HG03521 (cell line): ENCODE measurements around the gene CPVL.
"Not testable (repeated sequence)": the region's sequence is repeated elsewhere in the genome, so short reads cannot be mapped to it uniquely, and the experiment has no call there.

Experiments
- ATAC-seq: cut with Tn5 transposase; IDR thresholded peaks from one replicate; pipeline ENCODE4 v1.9.1; 2021; ENCODE audit warnings: mild to moderate bottlenecking, moderate library complexity; ENCODE audit not compliant: unreplicated experiment

CPVL gene

DNA sequence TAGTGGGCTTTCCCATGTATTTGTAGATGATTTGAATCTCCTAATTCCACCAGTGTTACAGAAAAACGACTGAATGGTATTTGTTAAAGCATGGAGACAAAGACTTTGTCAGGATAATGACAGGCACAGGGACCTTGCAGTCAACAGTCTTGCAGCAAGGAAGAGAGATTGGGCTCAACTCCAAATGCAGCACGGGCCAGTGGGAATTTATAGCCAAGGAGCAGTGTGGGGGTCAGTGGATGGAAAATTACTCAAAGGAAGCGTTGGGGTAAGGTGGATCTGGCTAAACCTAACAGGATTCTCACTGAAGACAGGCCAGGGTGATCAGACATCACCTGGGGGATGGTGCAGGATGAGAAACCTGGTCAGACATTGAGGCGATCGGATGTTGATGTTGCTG lies 24.3 kb downstream of the CPVL start:
- no peak for ATAC-seq

DNA sequence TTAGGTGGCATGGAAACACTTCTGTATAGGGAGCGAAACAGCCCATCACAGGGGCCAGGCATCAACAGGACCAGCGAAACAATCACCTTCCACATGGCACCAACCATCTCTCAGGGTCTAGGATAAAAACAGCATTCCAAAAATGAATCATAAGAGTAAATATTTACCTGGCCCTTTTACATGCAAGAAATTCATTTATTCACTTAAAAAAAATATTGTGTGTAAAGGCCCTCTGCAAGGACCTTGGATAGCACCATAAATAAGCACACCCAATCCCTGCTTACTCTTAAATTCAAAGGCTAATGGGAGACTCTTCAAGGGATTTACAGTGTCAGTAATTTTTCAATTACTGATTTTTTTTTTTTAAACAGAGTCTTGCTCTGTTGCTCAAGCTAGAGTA lies 25.4 kb downstream of the CPVL start:
- no peak for ATAC-seq

DNA sequence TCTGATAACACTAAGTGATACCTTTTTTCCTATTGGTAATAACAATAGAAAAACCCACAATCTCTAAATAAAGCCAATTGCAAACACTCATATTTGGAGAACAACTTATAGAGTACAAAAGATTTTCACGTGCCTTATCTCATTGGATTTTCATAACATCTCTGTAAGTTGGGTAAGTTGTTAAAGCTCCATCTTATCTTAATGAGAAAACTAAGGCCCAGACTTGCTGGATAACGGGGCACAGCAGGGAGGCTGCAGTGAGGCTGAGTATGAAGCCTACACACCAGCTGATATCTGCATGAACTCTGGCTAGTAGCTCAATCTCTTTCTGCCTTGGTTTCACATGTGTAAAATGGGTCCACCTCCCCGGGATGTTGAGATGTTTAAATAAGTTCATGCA lies 26.8 kb downstream of the CPVL start:
- ATAC-seq = no peak

GRCh38 chr7:29116361-29117200 lies 29.8 kb downstream of the CPVL start:
- ATAC-seq = no peak

DNA sequence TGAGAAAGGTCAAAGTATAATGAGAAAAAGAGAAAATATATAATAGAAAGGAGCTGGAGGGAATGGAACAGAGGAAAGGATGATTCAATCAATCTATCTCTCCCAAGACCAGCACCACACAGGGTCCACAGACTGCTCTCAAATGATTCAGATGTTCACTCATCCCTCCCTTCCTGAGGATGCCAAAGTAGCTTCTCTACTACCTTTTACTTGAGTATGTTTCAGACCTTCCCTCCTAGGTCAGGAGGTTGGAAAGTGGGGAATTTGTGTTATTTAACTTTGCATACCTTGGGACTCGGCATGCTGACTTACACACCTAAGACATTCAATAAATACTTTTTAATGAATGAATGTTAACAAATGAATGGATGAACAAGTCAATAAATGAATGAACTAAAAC lies 30.6 kb downstream of the CPVL start:
- no peak for ATAC-seq

GRCh38 chr7:29115130-29115687 lies 31.1 kb downstream of the CPVL start:
- no peak for ATAC-seq

GRCh38 chr7:29114266-29114665 lies 32.1 kb downstream of the CPVL start:
- ATAC-seq = not testable (repeated sequence)

DNA sequence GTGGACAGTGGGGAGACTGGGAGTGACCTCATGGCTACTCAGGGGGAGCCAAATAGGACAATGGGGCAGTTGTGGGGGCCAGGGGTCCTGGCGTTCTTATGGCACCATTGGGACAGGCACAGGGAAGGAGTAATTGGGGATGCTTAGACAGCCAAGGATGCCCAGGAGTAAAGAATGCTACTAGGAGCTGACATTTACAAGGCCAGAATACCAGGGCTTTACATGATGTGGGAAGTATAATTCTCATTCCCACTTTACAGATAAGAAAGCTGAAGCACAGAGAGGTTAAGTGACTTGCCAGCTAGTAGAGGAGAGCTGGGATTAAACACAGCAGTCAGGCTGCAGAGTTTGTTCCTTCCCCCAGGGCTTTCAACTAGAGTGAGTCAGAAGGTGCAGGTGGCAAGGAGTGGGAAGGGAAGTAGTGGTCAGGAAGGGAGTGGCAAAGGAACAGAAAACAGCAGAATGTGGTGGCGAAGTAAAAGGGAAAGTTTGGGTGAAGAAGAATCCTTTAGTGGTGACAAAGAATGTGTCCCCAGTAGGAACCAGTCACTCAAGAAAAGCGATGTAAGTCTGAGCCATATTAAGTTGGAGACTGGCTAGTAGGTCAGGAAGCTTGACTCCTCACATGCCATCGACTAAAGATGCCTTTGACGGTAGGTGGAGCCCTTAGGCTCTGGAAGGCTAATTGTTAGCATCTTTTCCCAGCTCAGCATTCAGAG lies 32.8 kb downstream of the CPVL start:
- no peak for ATAC-seq

DNA sequence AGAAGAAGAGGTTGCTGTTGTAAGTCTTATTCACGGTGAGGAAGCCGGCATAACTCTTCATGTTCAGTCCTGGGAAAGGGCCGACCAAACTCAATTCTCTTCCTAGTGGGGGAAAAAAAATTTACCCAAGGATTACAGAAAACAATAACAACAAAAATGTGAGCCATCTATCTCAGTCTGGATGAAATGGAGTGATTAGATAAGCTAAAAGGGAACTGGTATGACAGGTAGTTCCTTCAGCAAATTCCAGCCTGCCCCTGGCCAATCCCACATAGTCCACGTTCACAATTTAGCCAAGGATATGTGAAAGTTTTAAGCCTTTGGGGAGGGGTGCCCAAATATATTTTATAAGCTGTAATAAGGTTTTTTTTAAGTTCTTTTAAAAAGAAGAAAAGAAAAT lies 33.6 kb downstream of the CPVL start:
- no peak for ATAC-seq

- ATAC-seq = no peak
Observed at GRCh38 chr7:29109899-29110298, 36.4 kb downstream of the CPVL start.

GRCh38 chr7:29109358-29109757 lies 37.0 kb downstream of the CPVL start:
- no peak for ATAC-seq

- no peak for ATAC-seq
Observed at GRCh38 chr7:29107056-29107455, 39.3 kb downstream of the CPVL start.

- ATAC-seq = no peak
Observed at GRCh38 chr7:29106669-29106988, 39.7 kb downstream of the CPVL start.

- peak; percentile 46 for ATAC-seq
Observed at GRCh38 chr7:29105752-29106668, 40.3 kb downstream of the CPVL start.

GRCh38 chr7:29105191-29105590 lies 41.1 kb downstream of the CPVL start:
- ATAC-seq = no peak

DNA sequence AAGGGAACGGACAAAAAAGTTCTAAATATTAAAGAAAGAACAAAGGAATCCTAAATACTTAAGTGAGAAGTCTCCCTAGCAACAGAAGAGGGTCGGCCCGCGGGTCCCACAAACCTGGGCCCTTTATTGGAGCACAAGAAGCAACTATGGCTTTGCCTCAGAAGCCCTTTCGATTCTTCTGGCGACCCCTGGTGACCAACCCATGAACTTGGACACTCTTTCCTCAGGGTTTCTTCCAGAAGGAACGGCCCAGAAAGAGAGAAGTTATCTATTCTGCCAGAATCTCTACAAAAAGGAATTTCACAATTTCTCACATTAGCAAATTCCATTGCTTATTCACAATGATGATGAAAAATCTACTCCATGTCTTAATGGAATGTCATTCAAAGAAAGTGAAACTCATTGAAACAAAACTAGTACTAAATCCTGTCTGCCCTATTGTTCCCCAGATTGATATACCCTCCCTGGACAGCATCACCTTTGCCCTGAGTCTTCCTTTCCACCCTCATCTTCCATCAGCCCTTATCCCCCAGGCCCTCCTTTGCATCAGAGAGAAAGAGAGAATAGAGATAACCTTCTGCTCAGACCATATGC lies 43.7 kb downstream of the CPVL start:
- no peak for ATAC-seq

- ATAC-seq = no peak
Observed at GRCh38 chr7:29100924-29101323, 45.4 kb downstream of the CPVL start.

DNA sequence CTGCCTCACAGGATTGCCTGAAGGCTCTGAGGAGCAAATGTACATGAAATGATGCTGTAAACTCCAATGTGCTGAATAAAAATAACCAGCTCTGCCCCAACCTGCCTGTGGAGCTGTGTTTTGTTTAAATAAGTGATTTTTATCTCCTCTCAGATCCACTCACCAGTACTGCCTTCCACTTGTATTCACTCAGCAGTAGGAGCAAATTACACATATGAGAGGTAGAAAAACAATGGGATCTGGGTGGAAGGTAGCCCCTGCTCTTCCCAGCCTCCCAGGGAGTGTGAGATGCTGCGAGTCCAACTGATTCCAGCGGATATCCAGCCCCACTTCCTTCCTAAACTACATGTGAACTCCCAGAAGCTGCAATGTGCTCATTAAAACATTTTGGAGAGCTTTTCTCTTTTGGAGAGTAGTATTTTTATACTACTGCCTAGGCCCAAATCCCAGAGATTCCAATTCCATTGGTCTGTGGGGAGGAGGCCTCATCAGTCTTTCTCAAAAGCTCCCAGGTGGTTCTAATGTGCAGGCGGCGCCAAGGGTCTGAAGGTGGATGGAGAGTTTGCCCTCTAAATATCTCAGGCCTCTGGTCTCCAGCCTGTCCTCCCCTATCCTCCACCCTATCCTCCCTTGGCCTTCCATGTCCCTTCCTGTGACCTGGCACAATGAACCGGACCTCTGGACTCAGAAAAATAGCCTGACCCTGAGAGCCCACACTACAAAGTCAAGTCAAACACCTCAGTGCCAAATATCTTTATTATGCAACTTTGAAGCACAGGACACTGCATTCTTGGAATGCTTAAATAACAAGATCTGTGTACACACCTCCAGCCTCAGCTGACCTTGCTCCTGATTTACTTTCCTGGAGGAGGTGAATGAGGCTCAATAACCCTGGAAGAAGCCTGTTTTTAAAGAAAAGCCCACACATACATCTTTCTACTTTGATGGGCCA lies 46.2 kb downstream of the CPVL start:
- ATAC-seq = no peak

- no peak for ATAC-seq
Observed at GRCh38 chr7:29096446-29096730, 49.9 kb downstream of the CPVL start.
